Transverse colon (tissue), 4 donors: ENCODE data around the gene SYNE1. TPM values are rescaled to one million over a fixed set of nuclear protein-coding genes. Genes with fewer than 3 reads are reported as not detected.

Source experiments
- DNase-seq: peaks from one replicate; pipeline ENCODE4 v3.0.0-alpha.2; 2019
- H3K27ac ChIP-seq, 4 donors: fragments of 200-600 bp; sonication (generic); 2 replicates each; pipeline ENCODE4 v1.5.1; 2016 to 2018; ENCODE audit warnings: inconsistent platforms in 4 of 4
- H3K27me3 ChIP-seq: fragments of 200-600 bp; sonication (generic); 2 replicates; pipeline ENCODE4 v1.5.1; 2017; ENCODE audit warnings: inconsistent platforms
- H3K36me3 ChIP-seq, 4 donors: fragments of 200-600 bp; sonication (generic); 2 replicates each; pipeline ENCODE4 v1.5.1; 2017 to 2019; ENCODE audit warnings: inconsistent platforms in 4 of 4
- H3K4me1 ChIP-seq, 4 donors: fragments of 200-600 bp; sonication (generic); 2 replicates each; pipeline ENCODE4 v1.5.1; 2017 to 2020; ENCODE audit warnings: inconsistent platforms in 4 of 4
- H3K4me3 ChIP-seq, 4 donors: fragments of 200-600 bp; sonication (generic); 1 replicate in 1 of 4; 2 replicates in 3 of 4; pipeline versions ENCODE4 v1.5.1 to v1.6.1; 2017 to 2019; ENCODE audit warnings: inconsistent platforms in 4 of 4
- H3K9me3 ChIP-seq, 2 donors: fragments of 200-600 bp; sonication (generic); 2 replicates each; pipeline ENCODE4 v1.5.1; 2017 to 2019; ENCODE audit warnings: inconsistent platforms in 2 of 2
- CTCF ChIP-seq, 5 experiments: fragments of 200-600 bp in 3 of 5; fragments of 450-650 bp in 2 of 5; sonication (generic) in 3 of 5; IDR thresholded peaks; 1 replicate in 2 of 5; 2 replicates in 3 of 5; pipeline ENCODE4 v1.5.1; 2016 to 2017; ENCODE audit warnings: antibody characterized with exemption in 5 of 5, inconsistent platforms in 3 of 5, mild to moderate bottlenecking in 2 of 5, moderate library complexity in 1 of 5
- EP300 ChIP-seq: sonication (generic); formaldehyde crosslinking; IDR thresholded peaks from one replicate; pipeline ENCODE4 v1.6.1; 2017; ENCODE audit warnings: antibody characterized with exemption, low read depth
- POLR2A ChIP-seq: fragments of 450-650 bp; IDR thresholded peaks from one replicate; pipeline ENCODE4 v1.6.1; 2016; ENCODE audit warnings: antibody characterized with exemption, mild to moderate bottlenecking, moderate library complexity
- POLR2AphosphoS5 ChIP-seq, 3 donors: sonication (generic); formaldehyde crosslinking; IDR thresholded peaks; one replicate each; pipeline ENCODE4 v1.6.1; 2016; ENCODE audit warnings: antibody characterized with exemption in 3 of 3
- WGBS, 2 donors: methylation state at CpG; one replicate each; pipeline ENCODE4 v1.1.5; 2018; ENCODE audit warnings: low coverage in 1 of 2; 5-methylcytosine and 5-hydroxymethylcytosine counted together
- in situ Hi-C, 4 donors: fragments of 200-750 bp; cut with MboI; loops; one replicate each; pipeline versions ENCODE4 v1.15.0 to v1.15.1; 2017; ENCODE audit warnings: low sequenced_read_pairs in 3 of 4, low pct_ligation_motif_present in 1 of 4, low pct_unique_long_range_greater_than_20kb in 1 of 4
- intact Hi-C: fragments of 100-400 bp; cut with DNase I; formaldehyde crosslinking; loops from one replicate; pipeline ENCODE4 v1.15.1; 2023; ENCODE audit warnings: low total_unique reads
- total RNA-seq, 4 donors: library from RNA; depleted of rRNA; stranded (reverse); fragments of >200 nt; gene quantifications; one replicate each; pipeline ENCODE4 v1.1.0, GENCODE V29; 2016

The SYNE1 gene
- total RNA-seq, 4 donors from 2014 or later: 31.4 to 87.2 (median 59.7) TPM

GRCh38 chr6:152209211-152209610, 428.0 kb downstream of the SYNE1 start:
- TF ChIP-seq POLR2AphosphoS5 (IDR thresholded peaks at IDR 0.05) (no peak), EP300 (no peak), CTCF (IDR thresholded peaks at IDR 0.05) (no peak), POLR2A (no peak)
- Histone ChIP-seq H3K27ac (no peak overlapping the region), H3K27me3 (no peaks in the 10 kb centered on the region), H3K9me3 (no peaks in the 10 kb centered on the region), H3K4me3 (no peak overlapping the region), H3K4me1 (no peaks in the 10 kb centered on the region), H3K36me3 (peaks cover 0 to 41% (median 12%) of the 10 kb centered on the region in 4 donors)
- intact Hi-C loops: no loop called here
- DNase-seq: no peak
- WGBS, 2 donors: 89 to 93% methylated on average over 3 to 8 of the region's 8 CpGs
- in situ Hi-C loops: no loop called here

- H3K4me3 ChIP-seq: no peak overlapping the region
- intact Hi-C loops (no loop called here), in situ Hi-C loops (no loop called here)
- 61 to 84% methylated on average over 4 to 12 of the region's 12 CpGs for whole genome bisulfite sequencing, 2 donors
- no peaks in the 10 kb centered on the region for H3K27me3 ChIP-seq
- no peak overlapping the region for H3K27ac ChIP-seq
- peaks cover 0 to 33% (median 10%) of the 10 kb centered on the region in 4 donors for H3K36me3 ChIP-seq
- H3K4me1 ChIP-seq: no peaks in the 10 kb centered on the region
- no peaks in the 10 kb centered on the region for H3K9me3 ChIP-seq
- TF ChIP-seq CTCF (IDR thresholded peaks at IDR 0.05) (no peak), POLR2AphosphoS5 (IDR thresholded peaks at IDR 0.05) (no peak), EP300 (no peak), POLR2A (no peak)
- DNase-seq: no peak
Measured at GRCh38 chr6:152207915-152208714, 429.0 kb downstream of the SYNE1 start.

GRCh38 chr6:152206072-152206818, 430.9 kb downstream of the SYNE1 start:
- DNase-seq: peak; percentile 45
- no peaks in the 10 kb centered on the region for H3K27me3 ChIP-seq
- H3K36me3 ChIP-seq: peaks cover 0 to 35% (median 10%) of the 10 kb centered on the region in 4 donors
- in situ Hi-C loops: no loop called here
- no peaks in the 10 kb centered on the region for H3K4me1 ChIP-seq
- 78 to 80% methylated on average over 17 to 18 of the region's 18 CpGs for WGBS, 2 donors
- no peak for TF ChIP-seq POLR2A
- TF ChIP-seq CTCF (IDR thresholded peaks at IDR 0.05): peak; percentile 42 to 56 (median 45)
- H3K4me3 ChIP-seq: no peak overlapping the region
- intact Hi-C loops: no loop called here
- no peaks in the 10 kb centered on the region for H3K9me3 ChIP-seq
- H3K27ac ChIP-seq: no peak overlapping the region

GRCh38 chr6:152204591-152204990, 432.6 kb downstream of the SYNE1 start:
- in situ Hi-C loops: no loop called here
- H3K27ac ChIP-seq: no peak overlapping the region
- TF ChIP-seq EP300 (no peak), POLR2AphosphoS5 (IDR thresholded peaks at IDR 0.05) (no peak), POLR2A (no peak), CTCF (IDR thresholded peaks at IDR 0.05) (no peak)

More at GRCh38 chr6:152204591-152204990, 432.6 kb downstream of the SYNE1 start:
- DNase-seq: no peak
- 53 to 68% methylated on average over 2 of the region's 2 CpGs for WGBS, 2 donors
- no peaks in the 10 kb centered on the region for H3K4me1 ChIP-seq
- no peaks in the 10 kb centered on the region for H3K9me3 ChIP-seq
- intact Hi-C loops: no loop called here
- H3K4me3 ChIP-seq: no peak overlapping the region
- no peaks in the 10 kb centered on the region for H3K27me3 ChIP-seq
- H3K36me3 ChIP-seq: peaks cover 0 to 36% (median 10%) of the 10 kb centered on the region in 4 donors
